ENCODE measurements around the gene OR2J3.

- TF ChIP-seq CTCF (IDR thresholded peaks at IDR 0.05) (no peak), POLR2A (IDR thresholded peaks at IDR 0.05) (no peak)
Measured at GRCh38 chr6:29079203-29079602, 28.7 kb upstream of the OR2J3 start.
